ENCODE results near the gene TCEA2. TPM values are rescaled to one million over a fixed set of nuclear protein-coding genes. Genes with fewer than 3 reads are reported as not detected.

TCEA2 gene
- total and polyA plus RNA-seq, 2 of the 13 experiments (the other 11 are each of a cell fraction or from before 2014, with no cell fraction given), result 28.1 to 33.7 TPM

DNA sequence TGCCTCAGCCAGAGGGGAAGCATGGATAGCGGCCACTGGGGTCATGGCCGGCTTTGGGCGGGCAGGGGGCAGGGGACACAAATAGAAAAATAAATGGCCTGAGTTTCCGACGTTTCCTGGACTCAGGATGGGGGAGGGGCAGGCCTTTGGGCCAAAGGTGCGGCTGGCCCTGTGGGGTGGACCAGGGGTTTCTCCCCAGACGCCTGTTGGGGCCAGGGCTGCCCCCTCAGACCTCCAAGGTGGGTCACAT is 6.4 kb upstream of the TCEA2 start (continued):
- TF ChIP-seq, protein P1, sequence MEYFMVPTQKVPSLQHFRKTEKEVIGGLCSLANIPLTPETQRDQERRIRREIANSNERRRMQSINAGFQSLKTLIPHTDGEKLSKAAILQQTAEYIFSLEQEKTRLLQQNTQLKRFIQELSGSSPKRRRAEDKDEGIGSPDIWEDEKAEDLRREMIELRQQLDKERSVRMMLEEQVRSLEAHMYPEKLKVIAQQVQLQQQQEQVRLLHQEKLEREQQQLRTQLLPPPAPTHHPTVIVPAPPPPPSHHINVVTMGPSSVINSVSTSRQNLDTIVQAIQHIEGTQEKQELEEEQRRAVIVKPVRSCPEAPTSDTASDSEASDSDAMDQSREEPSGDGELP (IDR thresholded peaks at IDR 0.05; ENCODE audit: borderline replicate concordance, low read depth), result peak; percentile 61; the same call in 1 of the 2 replicates
- TF ChIP-seq SOX5 (CRISPR knock-in tag; IDR thresholded peaks at IDR 0.05; ENCODE audit: borderline replicate concordance) (peak; percentile 39; the same call in 1 of the 2 replicates), ATF1 (CRISPR knock-in tag; IDR thresholded peaks at IDR 0.05) (no peak), NFE2L1 (CRISPR knock-in tag; IDR thresholded peaks at IDR 0.05; ENCODE audit: borderline replicate concordance) (no peak), KDM6A (CRISPR knock-in tag; IDR thresholded peaks at IDR 0.05; ENCODE audit: low read depth) (peak; percentile 19), ARNTL (CRISPR knock-in tag; IDR thresholded peaks at IDR 0.05) (0 out of 2 replicates have a peak, but pooled peaks have one; percentile 59), MBD4 (IDR thresholded peaks at IDR 0.05; ENCODE audit: borderline replicate concordance, low read length) (no peak), DPF2 (CRISPR knock-in tag; IDR thresholded peaks at IDR 0.05; ENCODE audit: borderline replicate concordance, low read depth) (peak; percentile 61; the same call in 1 of the 2 replicates), RARG (CRISPR knock-in tag; IDR thresholded peaks at IDR 0.05; ENCODE audit: low read depth) (no peak), ZNF343 (CRISPR knock-in tag; IDR thresholded peaks at IDR 0.05) (peak; percentile 85), ZNF432 (CRISPR knock-in tag; IDR thresholded peaks at IDR 0.05; ENCODE audit: borderline replicate concordance) (no peak), ZFP36 (IDR thresholded peaks at IDR 0.05; ENCODE audit: borderline replicate concordance, low read depth, low read length, partially characterized antibody) (no peak), NRL (CRISPR knock-in tag; IDR thresholded peaks at IDR 0.05; ENCODE audit: borderline replicate concordance) (no peak), ELF4 (CRISPR knock-in tag; IDR thresholded peaks at IDR 0.05; ENCODE audit: borderline replicate concordance) (0 out of 2 replicates have a peak, but pooled peaks have one; percentile 56)
- TF ChIP-seq, protein P2, sequence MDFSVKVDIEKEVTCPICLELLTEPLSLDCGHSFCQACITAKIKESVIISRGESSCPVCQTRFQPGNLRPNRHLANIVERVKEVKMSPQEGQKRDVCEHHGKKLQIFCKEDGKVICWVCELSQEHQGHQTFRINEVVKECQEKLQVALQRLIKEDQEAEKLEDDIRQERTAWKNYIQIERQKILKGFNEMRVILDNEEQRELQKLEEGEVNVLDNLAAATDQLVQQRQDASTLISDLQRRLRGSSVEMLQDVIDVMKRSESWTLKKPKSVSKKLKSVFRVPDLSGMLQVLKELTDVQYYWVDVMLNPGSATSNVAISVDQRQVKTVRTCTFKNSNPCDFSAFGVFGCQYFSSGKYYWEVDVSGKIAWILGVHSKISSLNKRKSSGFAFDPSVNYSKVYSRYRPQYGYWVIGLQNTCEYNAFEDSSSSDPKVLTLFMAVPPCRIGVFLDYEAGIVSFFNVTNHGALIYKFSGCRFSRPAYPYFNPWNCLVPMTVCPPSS (IDR thresholded peaks at IDR 0.05), result no peak
- TF ChIP-seq, protein P3, sequence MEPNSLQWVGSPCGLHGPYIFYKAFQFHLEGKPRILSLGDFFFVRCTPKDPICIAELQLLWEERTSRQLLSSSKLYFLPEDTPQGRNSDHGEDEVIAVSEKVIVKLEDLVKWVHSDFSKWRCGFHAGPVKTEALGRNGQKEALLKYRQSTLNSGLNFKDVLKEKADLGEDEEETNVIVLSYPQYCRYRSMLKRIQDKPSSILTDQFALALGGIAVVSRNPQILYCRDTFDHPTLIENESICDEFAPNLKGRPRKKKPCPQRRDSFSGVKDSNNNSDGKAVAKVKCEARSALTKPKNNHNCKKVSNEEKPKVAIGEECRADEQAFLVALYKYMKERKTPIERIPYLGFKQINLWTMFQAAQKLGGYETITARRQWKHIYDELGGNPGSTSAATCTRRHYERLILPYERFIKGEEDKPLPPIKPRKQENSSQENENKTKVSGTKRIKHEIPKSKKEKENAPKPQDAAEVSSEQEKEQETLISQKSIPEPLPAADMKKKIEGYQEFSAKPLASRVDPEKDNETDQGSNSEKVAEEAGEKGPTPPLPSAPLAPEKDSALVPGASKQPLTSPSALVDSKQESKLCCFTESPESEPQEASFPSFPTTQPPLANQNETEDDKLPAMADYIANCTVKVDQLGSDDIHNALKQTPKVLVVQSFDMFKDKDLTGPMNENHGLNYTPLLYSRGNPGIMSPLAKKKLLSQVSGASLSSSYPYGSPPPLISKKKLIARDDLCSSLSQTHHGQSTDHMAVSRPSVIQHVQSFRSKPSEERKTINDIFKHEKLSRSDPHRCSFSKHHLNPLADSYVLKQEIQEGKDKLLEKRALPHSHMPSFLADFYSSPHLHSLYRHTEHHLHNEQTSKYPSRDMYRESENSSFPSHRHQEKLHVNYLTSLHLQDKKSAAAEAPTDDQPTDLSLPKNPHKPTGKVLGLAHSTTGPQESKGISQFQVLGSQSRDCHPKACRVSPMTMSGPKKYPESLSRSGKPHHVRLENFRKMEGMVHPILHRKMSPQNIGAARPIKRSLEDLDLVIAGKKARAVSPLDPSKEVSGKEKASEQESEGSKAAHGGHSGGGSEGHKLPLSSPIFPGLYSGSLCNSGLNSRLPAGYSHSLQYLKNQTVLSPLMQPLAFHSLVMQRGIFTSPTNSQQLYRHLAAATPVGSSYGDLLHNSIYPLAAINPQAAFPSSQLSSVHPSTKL (CRISPR knock-in tag; IDR thresholded peaks at IDR 0.05), result peak; percentile 45
- TF ChIP-seq, protein P4, sequence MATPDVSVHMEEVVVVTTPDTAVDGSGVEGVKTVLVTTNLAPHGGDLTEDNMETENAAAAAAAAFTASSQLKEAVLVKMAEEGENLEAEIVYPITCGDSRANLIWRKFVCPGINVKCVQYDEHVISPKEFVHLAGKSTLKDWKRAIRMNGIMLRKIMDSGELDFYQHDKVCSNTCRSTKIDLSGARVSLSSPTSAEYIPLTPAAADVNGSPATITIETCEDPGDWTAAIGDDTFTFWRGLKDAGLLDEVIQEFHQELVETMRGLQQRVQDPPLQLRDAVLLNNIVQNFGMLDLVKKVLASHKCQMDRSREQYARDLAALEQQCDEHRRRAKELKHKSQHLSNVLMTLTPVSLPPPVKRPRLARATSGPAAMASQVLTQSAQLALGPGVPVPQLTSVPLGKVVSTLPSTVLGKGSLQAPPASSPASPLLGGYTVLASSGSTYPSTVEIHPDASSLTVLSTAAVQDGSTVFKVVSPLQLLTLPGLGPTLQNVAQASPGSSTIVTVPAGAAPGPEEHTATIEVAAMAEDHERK (CRISPR knock-in tag; IDR thresholded peaks at IDR 0.05; ENCODE audit: low read depth), result no peak
- TF ChIP-seq, protein P5, sequence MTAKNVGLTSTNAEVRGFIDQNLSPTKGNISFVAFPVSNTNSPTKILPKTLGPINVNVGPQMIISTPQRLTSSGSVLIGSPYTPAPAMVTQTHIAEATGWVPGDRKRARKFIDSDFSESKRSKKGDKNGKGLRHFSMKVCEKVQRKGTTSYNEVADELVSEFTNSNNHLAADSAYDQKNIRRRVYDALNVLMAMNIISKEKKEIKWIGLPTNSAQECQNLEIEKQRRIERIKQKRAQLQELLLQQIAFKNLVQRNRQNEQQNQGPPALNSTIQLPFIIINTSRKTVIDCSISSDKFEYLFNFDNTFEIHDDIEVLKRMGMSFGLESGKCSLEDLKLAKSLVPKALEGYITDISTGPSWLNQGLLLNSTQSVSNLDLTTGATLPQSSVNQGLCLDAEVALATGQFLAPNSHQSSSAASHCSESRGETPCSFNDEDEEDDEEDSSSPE (CRISPR knock-in tag; IDR thresholded peaks at IDR 0.05), result peak; percentile 11; the same call in 1 of the 2 replicates
- TF ChIP-seq, protein P6, sequence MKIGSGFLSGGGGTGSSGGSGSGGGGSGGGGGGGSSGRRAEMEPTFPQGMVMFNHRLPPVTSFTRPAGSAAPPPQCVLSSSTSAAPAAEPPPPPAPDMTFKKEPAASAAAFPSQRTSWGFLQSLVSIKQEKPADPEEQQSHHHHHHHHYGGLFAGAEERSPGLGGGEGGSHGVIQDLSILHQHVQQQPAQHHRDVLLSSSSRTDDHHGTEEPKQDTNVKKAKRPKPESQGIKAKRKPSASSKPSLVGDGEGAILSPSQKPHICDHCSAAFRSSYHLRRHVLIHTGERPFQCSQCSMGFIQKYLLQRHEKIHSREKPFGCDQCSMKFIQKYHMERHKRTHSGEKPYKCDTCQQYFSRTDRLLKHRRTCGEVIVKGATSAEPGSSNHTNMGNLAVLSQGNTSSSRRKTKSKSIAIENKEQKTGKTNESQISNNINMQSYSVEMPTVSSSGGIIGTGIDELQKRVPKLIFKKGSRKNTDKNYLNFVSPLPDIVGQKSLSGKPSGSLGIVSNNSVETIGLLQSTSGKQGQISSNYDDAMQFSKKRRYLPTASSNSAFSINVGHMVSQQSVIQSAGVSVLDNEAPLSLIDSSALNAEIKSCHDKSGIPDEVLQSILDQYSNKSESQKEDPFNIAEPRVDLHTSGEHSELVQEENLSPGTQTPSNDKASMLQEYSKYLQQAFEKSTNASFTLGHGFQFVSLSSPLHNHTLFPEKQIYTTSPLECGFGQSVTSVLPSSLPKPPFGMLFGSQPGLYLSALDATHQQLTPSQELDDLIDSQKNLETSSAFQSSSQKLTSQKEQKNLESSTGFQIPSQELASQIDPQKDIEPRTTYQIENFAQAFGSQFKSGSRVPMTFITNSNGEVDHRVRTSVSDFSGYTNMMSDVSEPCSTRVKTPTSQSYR (CRISPR knock-in tag; IDR thresholded peaks at IDR 0.05; ENCODE audit: borderline replicate concordance), result peak; percentile 96
